Measurements from ENCODE around the gene WDR72. TPM values are rescaled to one million over a fixed set of nuclear protein-coding genes. Genes with fewer than 3 reads are reported as not detected.
A peak's percentile ranks its signal among the peaks of the same experiment; 100 is the strongest.

WDR72 gene
- total and polyA plus RNA-seq, 7 donors, result not detected

DNA sequence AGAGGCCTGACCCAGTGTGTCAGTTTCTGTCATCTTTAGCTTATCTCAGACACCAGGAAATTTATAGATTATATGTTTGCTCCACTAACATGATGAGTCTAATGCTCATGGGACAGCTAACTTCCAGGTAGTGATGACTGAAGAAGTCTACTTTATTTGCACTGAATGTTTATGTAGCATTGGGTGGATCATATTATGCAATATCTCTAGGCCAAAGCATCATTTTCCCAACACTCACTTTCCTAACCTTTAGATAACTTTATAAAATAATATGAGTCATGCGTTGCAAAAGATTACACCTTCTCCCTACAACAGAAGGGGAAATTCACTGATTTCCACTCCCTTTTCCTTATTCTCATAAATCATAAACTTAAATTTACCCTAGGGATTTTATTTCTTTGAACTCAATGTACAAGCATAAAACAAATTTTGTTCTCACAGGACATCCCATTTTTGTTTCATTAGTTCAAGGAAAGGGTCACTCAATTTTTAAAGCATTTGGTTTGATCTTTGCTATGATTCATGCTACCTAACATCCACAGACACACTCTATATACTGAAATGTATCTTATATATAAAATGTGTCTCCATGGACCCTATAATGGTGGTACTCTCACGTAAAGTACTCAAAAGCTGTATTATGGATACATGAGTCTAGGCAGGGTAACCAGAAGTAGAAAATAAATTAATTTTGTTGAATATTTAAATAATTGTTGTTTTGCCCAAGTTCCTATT lies 225.2 kb downstream of the WDR72 start:
- no peaks in the 10 kb centered on the region for H3K27me3 ChIP-seq (ENCODE audit: insufficient read depth in 3 of 3, low read length in 2 of 3)
- H3K27ac ChIP-seq, result no peak overlapping the region
- intact Hi-C loops (cut with DNase I), result no loop called here
- no peaks in the 10 kb centered on the region for H3K9me3 ChIP-seq
- DNase-seq (no peak), ATAC-seq (no peak)
- TF ChIP-seq, protein P1, sequence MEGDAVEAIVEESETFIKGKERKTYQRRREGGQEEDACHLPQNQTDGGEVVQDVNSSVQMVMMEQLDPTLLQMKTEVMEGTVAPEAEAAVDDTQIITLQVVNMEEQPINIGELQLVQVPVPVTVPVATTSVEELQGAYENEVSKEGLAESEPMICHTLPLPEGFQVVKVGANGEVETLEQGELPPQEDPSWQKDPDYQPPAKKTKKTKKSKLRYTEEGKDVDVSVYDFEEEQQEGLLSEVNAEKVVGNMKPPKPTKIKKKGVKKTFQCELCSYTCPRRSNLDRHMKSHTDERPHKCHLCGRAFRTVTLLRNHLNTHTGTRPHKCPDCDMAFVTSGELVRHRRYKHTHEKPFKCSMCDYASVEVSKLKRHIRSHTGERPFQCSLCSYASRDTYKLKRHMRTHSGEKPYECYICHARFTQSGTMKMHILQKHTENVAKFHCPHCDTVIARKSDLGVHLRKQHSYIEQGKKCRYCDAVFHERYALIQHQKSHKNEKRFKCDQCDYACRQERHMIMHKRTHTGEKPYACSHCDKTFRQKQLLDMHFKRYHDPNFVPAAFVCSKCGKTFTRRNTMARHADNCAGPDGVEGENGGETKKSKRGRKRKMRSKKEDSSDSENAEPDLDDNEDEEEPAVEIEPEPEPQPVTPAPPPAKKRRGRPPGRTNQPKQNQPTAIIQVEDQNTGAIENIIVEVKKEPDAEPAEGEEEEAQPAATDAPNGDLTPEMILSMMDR (IDR thresholded peaks at IDR 0.05), result no peak
- H3K4me1 ChIP-seq, result no peaks in the 10 kb centered on the region
- H3K4me3 ChIP-seq, result no peak overlapping the region
- 78 to 89% (median 87%) methylated on average over 2 of the region's 2 CpGs for WGBS, 3 donors
- H3K36me3 ChIP-seq (ENCODE audit: insufficient read depth in 1 of 2, low read depth in 1 of 2), result no peaks in the 10 kb centered on the region

DNA sequence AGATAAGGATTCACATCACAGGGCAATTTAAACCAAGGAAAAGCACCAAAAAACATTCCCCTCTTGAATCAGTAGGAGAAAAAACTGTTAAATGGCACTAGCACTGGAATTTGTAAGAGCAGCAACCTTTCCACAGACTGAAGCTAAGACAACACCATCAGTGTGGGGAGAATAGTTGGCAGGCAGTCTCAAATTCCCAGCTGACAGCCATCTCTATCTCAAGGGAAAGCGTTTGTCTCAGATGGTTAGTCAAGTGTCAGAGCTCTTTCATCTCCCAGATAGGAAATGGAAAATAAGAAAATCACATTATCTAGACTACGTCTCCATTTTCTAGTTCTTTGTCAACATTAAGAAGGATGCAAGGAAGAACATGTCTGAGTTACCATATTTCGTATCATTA lies 228.7 kb downstream of the WDR72 start:
- intact Hi-C loops (cut with DNase I), result no loop called here
- TF ChIP-seq, protein P1 (IDR thresholded peaks at IDR 0.05), result no peak
- Histone ChIP-seq H3K27ac (no peak overlapping the region), H3K4me3 (no peak overlapping the region), H3K9me3 (no peaks in the 10 kb centered on the region), H3K4me1 (no peaks in the 10 kb centered on the region), H3K36me3 (ENCODE audit: insufficient read depth in 1 of 2, low read depth in 1 of 2) (no peaks in the 10 kb centered on the region), H3K27me3 (ENCODE audit: insufficient read depth in 3 of 3, low read length in 2 of 3) (no peaks in the 10 kb centered on the region)
- 54 to 56% (median 55%) methylated on average over 3 of the region's 3 CpGs for WGBS, 3 donors
- DNase-seq (no peak), ATAC-seq (no peak)

DNA sequence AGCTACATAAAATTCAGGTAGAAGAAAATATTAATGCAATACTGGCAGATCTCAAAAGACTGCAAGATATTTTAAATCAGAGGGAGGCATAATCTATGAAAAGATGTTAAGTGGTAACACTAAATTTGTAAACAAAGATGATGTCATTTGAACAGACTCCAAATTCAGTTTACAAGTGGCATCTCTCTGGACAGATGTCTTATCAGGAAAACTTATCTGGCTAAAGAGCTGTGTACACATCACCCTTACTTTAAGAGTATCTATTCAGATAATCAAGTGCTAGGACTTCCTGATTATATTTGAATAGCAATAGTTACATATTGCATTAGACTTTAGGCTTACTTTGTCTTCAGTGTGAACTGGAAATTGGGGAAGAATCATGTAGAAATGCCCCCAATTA lies 231.5 kb downstream of the WDR72 start:
- Histone ChIP-seq H3K36me3 (ENCODE audit: insufficient read depth in 1 of 2, low read depth in 1 of 2) (no peaks in the 10 kb centered on the region), H3K27me3 (ENCODE audit: insufficient read depth in 3 of 3, low read length in 2 of 3) (no peaks in the 10 kb centered on the region), H3K27ac (no peak overlapping the region), H3K9me3 (no peaks in the 10 kb centered on the region), H3K4me1 (no peaks in the 10 kb centered on the region), H3K4me3 (no peak overlapping the region)
- intact Hi-C loops (cut with DNase I), result no loop called here
- TF ChIP-seq, protein P1 (IDR thresholded peaks at IDR 0.05), result no peak
- ATAC-seq, result no peak
- no peak for DNase-seq

DNA sequence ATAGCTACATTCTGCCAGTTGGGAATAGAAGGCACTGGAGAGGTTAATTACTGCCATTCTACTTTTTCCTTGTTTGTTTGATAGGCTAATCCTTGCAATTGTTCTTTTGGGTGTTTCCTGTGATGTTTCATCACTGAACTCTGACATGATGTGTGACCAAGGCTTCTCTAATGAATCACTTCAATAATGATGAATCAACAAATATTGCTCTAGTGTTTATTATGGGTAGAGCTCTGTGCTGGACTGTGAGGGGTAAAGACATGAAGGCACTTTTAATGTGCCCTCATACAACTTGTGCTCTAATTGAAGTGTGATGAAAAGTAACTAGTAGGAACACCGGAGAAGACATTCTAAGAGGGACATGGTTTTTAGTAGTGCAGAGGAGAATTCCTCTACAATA lies 233.6 kb downstream of the WDR72 start:
- intact Hi-C loops (cut with DNase I), result no loop called here
- H3K27me3 ChIP-seq (ENCODE audit: insufficient read depth in 3 of 3, low read length in 2 of 3), result no peaks in the 10 kb centered on the region
- no peaks in the 10 kb centered on the region for H3K9me3 ChIP-seq
- no peaks in the 10 kb centered on the region for H3K36me3 ChIP-seq (ENCODE audit: insufficient read depth in 1 of 2, low read depth in 1 of 2)
- TF ChIP-seq, protein P1 (IDR thresholded peaks at IDR 0.05), result no peak
- 0 to 50% (median 46%) methylated on average over 1 of the region's 1 CpG for WGBS, 3 donors
- no peaks in the 10 kb centered on the region for H3K4me1 ChIP-seq
- H3K4me3 ChIP-seq, result no peak overlapping the region
- no peak for ATAC-seq
- DNase-seq, result no peak
- H3K27ac ChIP-seq, result no peak overlapping the region

- Histone ChIP-seq H3K4me1 (no peaks in the 10 kb centered on the region), H3K9me3 (no peaks in the 10 kb centered on the region), H3K4me3 (no peak overlapping the region), H3K27ac (no peak overlapping the region), H3K27me3 (ENCODE audit: insufficient read depth in 3 of 3, low read length in 2 of 3) (no peaks in the 10 kb centered on the region), H3K36me3 (ENCODE audit: insufficient read depth in 1 of 2, low read depth in 1 of 2) (no peaks in the 10 kb centered on the region)
- DNase-seq (no peak), ATAC-seq (peak in 1 of 4 donors; percentile 52)
- intact Hi-C loops (cut with DNase I), result no loop called here
- 5 to 13% (median 8%) methylated on average over 3 of the region's 3 CpGs for WGBS, 3 donors
- TF ChIP-seq, protein P1 (IDR thresholded peaks at IDR 0.05), result no peak
These were observed 236.5 kb downstream of the WDR72 start for GRCh38 chr15:53522991-53523390.
